Osteoblast (primary cell): ENCODE data around the gene NELFB. TPM values are rescaled to one million over a fixed set of nuclear protein-coding genes. Genes with fewer than 3 reads are reported as not detected.

Experiments
- DNase-seq: peaks from one replicate; pipeline ENCODE4 v3.0.0; 2011; ENCODE audit warnings: low spot score, mixed read lengths; ENCODE audit not compliant: insufficient read length; ENCODE audit errors: missing footprints
- H2AFZ ChIP-seq: 2 replicates; pipeline ENCODE4 v1.6.0; 2011; ENCODE audit warnings: mild to moderate bottlenecking, low read length
- H3K27ac ChIP-seq: 2 replicates; pipeline ENCODE4 v1.5.1; 2011; ENCODE audit warnings: mild to moderate bottlenecking, low read depth, low read length, moderate library complexity
- H3K27me3 ChIP-seq: 2 replicates; pipeline ENCODE4 v1.6.0; 2012; ENCODE audit warnings: mild to moderate bottlenecking, control low read depth, inconsistent platforms, low read length, moderate library complexity; ENCODE audit not compliant: insufficient read depth
- H3K36me3 ChIP-seq: 2 replicates; pipeline ENCODE4 v1.5.1; 2011; ENCODE audit warnings: mild to moderate bottlenecking, low read length, control low read depth, moderate library complexity; ENCODE audit not compliant: insufficient read depth
- H3K4me1 ChIP-seq: 2 replicates; pipeline ENCODE4 v1.5.1; 2011; ENCODE audit warnings: mild to moderate bottlenecking, low read length, control low read depth, moderate library complexity; ENCODE audit not compliant: insufficient read depth
- H3K4me2 ChIP-seq: 2 replicates; pipeline ENCODE4 v1.6.0; 2011; ENCODE audit warnings: mild to moderate bottlenecking, low read length; ENCODE audit not compliant: insufficient read depth
- H3K4me3 ChIP-seq: fragments of 200-600 bp; sonication (generic); 3 replicates; pipeline ENCODE4 v1.5.1; 2012; ENCODE audit warnings: mild to moderate bottlenecking, low read length, inconsistent platforms; ENCODE audit not compliant: insufficient read depth
- H3K79me2 ChIP-seq: 2 replicates; pipeline ENCODE4 v1.6.0; 2012; ENCODE audit warnings: mild to moderate bottlenecking, low read length, control low read depth, inconsistent platforms; ENCODE audit not compliant: insufficient read depth
- H3K9me3 ChIP-seq: 2 replicates; pipeline ENCODE4 v1.5.1; 2011; ENCODE audit warnings: low read depth, low read length, control low read depth
- H4K20me1 ChIP-seq: 2 replicates; pipeline ENCODE4 v1.6.0; 2012; ENCODE audit warnings: mild to moderate bottlenecking, low read length, control low read depth; ENCODE audit not compliant: insufficient read depth
- CTCF ChIP-seq: IDR thresholded peaks from 2 replicates; pipeline ENCODE4 v1.5.1; 2011; ENCODE audit warnings: mild to moderate bottlenecking, low read depth, low read length, moderate library complexity; ENCODE audit errors: extremely low read depth
- total RNA-seq: library from RNA; depleted of rRNA; stranded (reverse); fragments of >200 nt; gene quantifications from 2 replicates; pipeline ENCODE4 v1.2.3, GENCODE V29; 2012

The NELFB gene
- total RNA-seq, 1 donor: 47.4 TPM

GRCh38 chr9:137266585-137267453 is 11.7 kb downstream of the NELFB start:
- peaks cover 17% of the 10 kb centered on the region for H3K79me2 ChIP-seq
- H3K36me3 ChIP-seq: peaks cover 45% of the 10 kb centered on the region

GRCh38 chr9:137267933-137268355 is 12.8 kb downstream of the NELFB start:
- Histone ChIP-seq H3K9me3 (no peaks in the 10 kb centered on the region), H3K4me1 (peaks cover 20% of the 10 kb centered on the region), H3K4me3 (no peak overlapping the region), H2AFZ (no peak overlapping the region), H4K20me1 (peaks cover 11% of the 10 kb centered on the region), H3K4me2 (no peak overlapping the region), H3K27ac (peak overlapping the region; percentile 45), H3K79me2 (peaks cover 17% of the 10 kb centered on the region), H3K27me3 (no peaks in the 10 kb centered on the region), H3K36me3 (peaks cover 53% of the 10 kb centered on the region)
- peak; percentile 96 for DNase-seq
- no peak for TF ChIP-seq CTCF

More at GRCh38 chr9:137266585-137267453, 11.7 kb downstream of the NELFB start:
- H3K9me3 ChIP-seq: no peaks in the 10 kb centered on the region
- peaks cover 11% of the 10 kb centered on the region for H4K20me1 ChIP-seq
- peak; percentile 60 for DNase-seq
- H3K4me2 ChIP-seq: no peak overlapping the region
- no peak overlapping the region for H3K27ac ChIP-seq
- H3K4me3 ChIP-seq: no peak overlapping the region
- no peaks in the 10 kb centered on the region for H3K27me3 ChIP-seq
- TF ChIP-seq CTCF: no peak
- H2AFZ ChIP-seq: no peak overlapping the region
- peaks cover 20% of the 10 kb centered on the region for H3K4me1 ChIP-seq

- Histone ChIP-seq H3K4me2 (no peak overlapping the region), H3K4me3 (no peak overlapping the region), H2AFZ (no peak overlapping the region), H4K20me1 (peaks cover 11% of the 10 kb centered on the region), H3K9me3 (no peaks in the 10 kb centered on the region), H3K4me1 (peaks cover 20% of the 10 kb centered on the region), H3K36me3 (peaks cover 55% of the 10 kb centered on the region), H3K27me3 (no peaks in the 10 kb centered on the region), H3K79me2 (peaks cover 17% of the 10 kb centered on the region), H3K27ac (peak overlapping the region; percentile 61)
- peak; percentile 77 for DNase-seq
- TF ChIP-seq CTCF: no peak
These were observed 13.5 kb downstream of the NELFB start for GRCh38 chr9:137268538-137269201.
